Prostate gland (tissue), 2 donors: ENCODE data around the gene ZKSCAN2. TPM values are rescaled to one million over a fixed set of nuclear protein-coding genes. Genes with fewer than 3 reads are reported as not detected.
A peak's percentile ranks its signal among the peaks of the same experiment; 100 is the strongest.

ENCODE experiments used
- DNase-seq: peaks from one replicate; pipeline ENCODE4 v3.0.0-alpha.2; 2019; ENCODE audit warnings: low spot score
- H3K27ac ChIP-seq, 2 donors: fragments of 200-600 bp; sonication (generic); 2 replicates each; pipeline ENCODE4 v1.5.1; 2017 to 2019
- H3K27me3 ChIP-seq: fragments of 200-600 bp; sonication (generic); replicated peaks from 2 replicates; pipeline ENCODE4 v1.5.1; 2019; ENCODE audit not compliant: insufficient read depth
- H3K36me3 ChIP-seq, 2 donors: fragments of 200-600 bp; sonication (generic); 1 replicate in 1 of 2; 2 replicates in 1 of 2; pipeline versions ENCODE4 v1.5.1 to v1.8.1; 2017 to 2019
- H3K4me1 ChIP-seq: fragments of 200-600 bp; sonication (generic); replicated peaks from 2 replicates; pipeline ENCODE4 v1.5.1; 2019
- H3K4me3 ChIP-seq, 2 donors: fragments of 200-600 bp; sonication (generic); 2 replicates each; pipeline ENCODE4 v1.5.1; 2017 to 2019
- H3K9me3 ChIP-seq: fragments of 200-600 bp; sonication (generic); 2 replicates; pipeline ENCODE4 v1.5.1; 2017
- CTCF ChIP-seq, 4 experiments: fragments of 200-600 bp in 2 of 4; fragments of 450-650 bp in 2 of 4; sonication (generic) in 2 of 4; IDR thresholded peaks; 1 replicate in 3 of 4; 2 replicates in 1 of 4; pipeline ENCODE4 v1.5.1; 2016 to 2019; ENCODE audit warnings: antibody characterized with exemption in 4 of 4, mild to moderate bottlenecking in 2 of 4, moderate library complexity in 2 of 4
- POLR2A ChIP-seq: fragments of 450-650 bp; IDR thresholded peaks from one replicate; pipeline ENCODE4 v1.6.1; 2016; ENCODE audit warnings: antibody characterized with exemption, mild to moderate bottlenecking
- POLR2AphosphoS5 ChIP-seq: sonication (generic); formaldehyde crosslinking; IDR thresholded peaks from one replicate; pipeline ENCODE4 v1.6.1; 2017; ENCODE audit warnings: antibody characterized with exemption
- WGBS: methylation state at CpG from one replicate; pipeline ENCODE4 v1.1.5; 2018; 5-methylcytosine and 5-hydroxymethylcytosine counted together
- intact Hi-C: fragments of 100-400 bp; cut with DNase I; formaldehyde crosslinking; loops from one replicate; pipeline ENCODE4 v1.14.2; 2022
- total RNA-seq, 2 donors: library from RNA; depleted of rRNA; stranded (reverse); fragments of >200 nt; gene quantifications; one replicate each; pipeline ENCODE4 v1.1.0, GENCODE V29; 2016

The ZKSCAN2 gene
- total RNA-seq, 2 donors from 2014 or later, result 3.2 to 11.8 TPM

GRCh38 chr16:25257956-25258860 is 563 bp upstream of the ZKSCAN2 start:
- H3K27ac ChIP-seq, result peak overlapping the region; percentile 94 to 98
- H3K9me3 ChIP-seq, result no peaks in the 10 kb centered on the region
- peaks cover 10% of the 10 kb centered on the region for H3K4me1 ChIP-seq
- WGBS, result 2% methylated on average over 57 of the region's 58 CpGs
- H3K27me3 ChIP-seq, result no peaks in the 10 kb centered on the region
- no peak for TF ChIP-seq POLR2A
- TF ChIP-seq POLR2AphosphoS5, result peak; percentile 8
- no peaks in the 10 kb centered on the region for H3K36me3 ChIP-seq
- peak overlapping the region; percentile 79 to 82 for H3K4me3 ChIP-seq
- DNase-seq, result peak; percentile 61
- intact Hi-C loops, result no loop called here

GRCh38 chr16:25256695-25257469 is 763 bp downstream of the ZKSCAN2 start:
- Histone ChIP-seq H3K27me3 (no peaks in the 10 kb centered on the region), H3K4me3 (peak overlapping the region; percentile 79 to 82), H3K9me3 (no peaks in the 10 kb centered on the region), H3K36me3 (peaks cover 0 to 10% of the 10 kb centered on the region in 2 donors), H3K4me1 (peaks cover 10% of the 10 kb centered on the region), H3K27ac (peak overlapping the region; percentile 94 to 98)
- intact Hi-C loops, result no loop called here
- TF ChIP-seq POLR2AphosphoS5 (no peak), POLR2A (no peak), CTCF (IDR thresholded peaks at IDR 0.05) (no peak)
- peak; percentile 8 for DNase-seq
- under 1% methylated on average over 24 of the region's 24 CpGs for WGBS

- Histone ChIP-seq H3K27me3 (no peaks in the 10 kb centered on the region), H3K4me3 (no peak overlapping the region), H3K27ac (no peak overlapping the region), H3K4me1 (peaks cover 10% of the 10 kb centered on the region), H3K36me3 (peaks cover 0 to 11% of the 10 kb centered on the region in 2 donors), H3K9me3 (no peaks in the 10 kb centered on the region)
- WGBS, result 98% methylated on average over 2 of the region's 2 CpGs
- DNase-seq, result no peak
- intact Hi-C loops, result no loop called here
- TF ChIP-seq POLR2AphosphoS5 (no peak), POLR2A (no peak), CTCF (IDR thresholded peaks at IDR 0.05) (no peak)
Observed at GRCh38 chr16:25253322-25253721, 4.3 kb downstream of the ZKSCAN2 start.

- peaks cover 4% of the 10 kb centered on the region for H3K4me1 ChIP-seq
- H3K36me3 ChIP-seq, result peaks cover 0 to 16% of the 10 kb centered on the region in 2 donors
- H3K9me3 ChIP-seq, result no peaks in the 10 kb centered on the region
- DNase-seq, result no peak
- intact Hi-C loops, result no loop called here
- no peaks in the 10 kb centered on the region for H3K27me3 ChIP-seq
- 99% methylated on average over 2 of the region's 2 CpGs for WGBS
- H3K4me3 ChIP-seq, result no peak overlapping the region
- TF ChIP-seq POLR2A (no peak), CTCF (IDR thresholded peaks at IDR 0.05) (no peak), POLR2AphosphoS5 (no peak)
- no peak overlapping the region for H3K27ac ChIP-seq
Observed at GRCh38 chr16:25250467-25250866, 7.2 kb downstream of the ZKSCAN2 start.

- no peak for DNase-seq
- H3K27ac ChIP-seq, result no peak overlapping the region
- intact Hi-C loops, result no loop called here
- no peaks in the 10 kb centered on the region for H3K9me3 ChIP-seq
- no peak overlapping the region for H3K4me3 ChIP-seq
- no peaks in the 10 kb centered on the region for H3K27me3 ChIP-seq
- 93% methylated on average over 3 of the region's 3 CpGs for WGBS
- TF ChIP-seq CTCF (IDR thresholded peaks at IDR 0.05), result no peak
- TF ChIP-seq POLR2AphosphoS5, result no peak
- no peak for TF ChIP-seq POLR2A
- H3K36me3 ChIP-seq, result no peaks in the 10 kb centered on the region
- no peaks in the 10 kb centered on the region for H3K4me1 ChIP-seq
Observed at GRCh38 chr16:25235991-25236390, 21.7 kb downstream of the ZKSCAN2 start.
